Measurements from ENCODE around the gene OGFR. TPM values are rescaled to one million over a fixed set of nuclear protein-coding genes. Genes with fewer than 3 reads are reported as not detected.

The OGFR gene
- total RNA-seq, 1 experiment from 2014 or later = 78.9 TPM

DNA sequence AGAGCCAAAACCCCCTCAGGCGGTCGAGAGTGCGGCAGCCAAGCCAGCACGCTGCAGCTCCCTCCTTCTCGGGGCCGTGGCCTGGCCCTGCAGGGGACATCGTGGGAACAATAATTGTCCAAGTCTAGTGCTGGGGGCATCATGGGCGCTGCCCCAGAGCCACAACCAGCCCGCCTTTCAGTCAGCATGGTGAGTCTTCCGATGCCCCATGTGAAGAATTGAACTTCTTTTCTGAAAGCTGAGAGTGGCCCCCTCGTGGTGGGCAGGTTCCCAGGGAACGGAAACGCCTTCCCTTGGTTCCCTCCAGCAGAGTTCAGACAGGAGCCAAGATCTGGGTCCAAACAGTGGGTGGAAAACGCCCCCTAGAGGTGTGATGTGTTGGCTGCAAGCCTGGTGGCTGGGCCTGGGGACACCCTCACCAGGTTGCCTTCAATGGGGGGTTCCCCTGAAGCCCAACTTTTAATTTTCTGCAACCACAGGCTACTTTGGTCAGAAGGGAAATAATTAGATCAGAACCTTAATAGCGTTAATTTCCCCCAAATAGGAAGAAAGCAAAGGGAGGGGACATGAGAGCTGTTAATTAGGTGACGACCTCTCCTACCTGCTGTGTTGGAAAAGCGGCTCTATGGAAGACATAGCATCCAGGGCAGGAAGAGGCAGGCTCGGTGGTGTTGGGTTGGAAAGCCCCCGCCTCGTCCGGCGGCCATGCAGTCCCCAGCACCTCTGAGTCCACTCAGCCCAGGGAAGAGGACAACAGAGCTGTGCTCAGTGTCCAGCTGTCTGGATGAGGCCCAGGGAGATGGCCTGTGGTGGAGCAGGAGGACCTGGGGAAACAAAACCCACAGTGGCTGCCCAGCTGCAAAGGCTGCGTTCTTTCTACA lies 13.1 kb upstream of the OGFR start:
- no peaks in the 10 kb centered on the region for H3K9me2 ChIP-seq (replicated peaks; ENCODE audit: low read length)
- peak overlapping the region; percentile 38 for H3K9ac ChIP-seq (ENCODE audit: low read length)
- DNase-seq (peak; percentile 96), ATAC-seq (peak; percentile 29)
- peak overlapping the region; percentile 76 for H3K4me2 ChIP-seq (ENCODE audit: low read length)
- no peaks in the 10 kb centered on the region for H3F3A ChIP-seq (ENCODE audit: low read length, unreplicated experiment)
- no peaks in the 10 kb centered on the region for H3K9me3 ChIP-seq (ENCODE audit: low read length)
- H3K27me3 ChIP-seq (ENCODE audit: low read length) = no peaks in the 10 kb centered on the region
- POLR2A ChIA-PET (ENCODE audit: unreplicated experiment) = interaction anchor here (0.5 to 0.6 kb wide), 2 partner anchors 17 to 80 kb away, joined by 3 to 18 read pairs; no protein-coding TSS in a partner anchor
- H3K36me3 ChIP-seq (ENCODE audit: low read depth, low read length) = no peaks in the 10 kb centered on the region
- H2AFZ ChIP-seq (ENCODE audit: low read length) = peak overlapping the region; percentile 78
- TF ChIP-seq EZH2phosphoT487 (IDR thresholded peaks at IDR 0.05; ENCODE audit: borderline replicate concordance, low read length) (no peak), EZH2 (IDR thresholded peaks at IDR 0.05; ENCODE audit: low read length, unreplicated experiment) (no peak), CTCF (conservative IDR thresholded peaks at IDR 0.05; ENCODE audit: low read depth, low read length) (peak; percentile 99)
- H4K20me1 ChIP-seq (ENCODE audit: low read length) = no peaks in the 10 kb centered on the region
- no peak overlapping the region for H3K27ac ChIP-seq (ENCODE audit: low read length)
- peak overlapping the region; percentile 44; the same call in 1 of the 2 replicates for H3K4me3 ChIP-seq (ENCODE audit: low read length)
- H3K4me1 ChIP-seq (ENCODE audit: insufficient read depth, low read length) = peaks cover 27% of the 10 kb centered on the region
- H3K79me2 ChIP-seq (ENCODE audit: low read length) = no peaks in the 10 kb centered on the region
- intact Hi-C loops (cut with micrococcal nuclease) = loop anchor here (1.0 to 10.0 kb wide), 8 partner anchors 54 to 407 kb away; partner anchors contain the start of gene RPS21
- no TSS peak for BruUV-seq (replicated peaks)
- CTCF ChIA-PET = interaction anchor here (0.6 to 1.3 kb wide), 11 partner anchors 12 to 292 kb away, joined by 3 to 13 read pairs (median 3); no protein-coding TSS in a partner anchor

DNA sequence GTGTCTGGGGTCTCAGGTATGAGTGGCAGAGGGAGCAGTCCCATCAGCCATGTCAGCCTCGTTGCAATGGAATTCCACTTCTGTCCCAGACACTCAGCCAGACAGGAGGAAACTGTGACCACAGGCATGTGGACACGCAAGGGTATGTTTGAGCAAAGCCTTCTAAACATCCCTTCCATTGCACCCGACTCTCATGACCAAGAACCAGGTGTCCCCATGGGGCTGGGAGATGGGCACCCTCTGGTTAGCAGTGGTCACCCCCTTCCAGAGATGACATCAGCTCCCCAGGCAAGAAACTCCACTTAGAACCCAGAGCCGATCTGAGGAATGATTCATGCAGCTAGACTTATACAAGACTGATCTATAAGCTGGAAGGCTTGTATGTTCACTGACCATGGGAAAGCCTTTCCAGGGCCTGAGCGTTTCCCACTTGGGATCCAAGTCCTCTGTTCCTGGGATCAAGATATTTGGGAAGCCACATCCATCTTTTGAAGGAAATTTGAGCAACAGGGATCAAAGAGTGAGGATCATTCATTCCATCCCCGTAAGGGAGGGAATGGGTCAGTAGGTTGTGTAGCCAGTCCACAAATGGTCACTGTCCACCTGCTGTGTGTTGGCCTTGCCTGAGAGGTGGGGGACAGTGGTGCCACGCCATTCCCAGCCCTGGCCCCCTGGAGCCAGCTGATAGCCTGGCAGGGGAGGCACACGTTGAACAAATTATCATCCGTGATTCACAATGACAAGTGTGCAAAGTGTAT lies 12.3 kb upstream of the OGFR start:
- H3K4me2 ChIP-seq (ENCODE audit: low read length) = peak overlapping the region; percentile 76; the same call in 1 of the 2 replicates
- no peaks in the 10 kb centered on the region for H3F3A ChIP-seq (ENCODE audit: low read length, unreplicated experiment)
- H3K27ac ChIP-seq (ENCODE audit: low read length) = no peak overlapping the region
- DNase-seq (peak; percentile 54), ATAC-seq (no peak)
- no peaks in the 10 kb centered on the region for H3K27me3 ChIP-seq (ENCODE audit: low read length)
- no peak for TF ChIP-seq CTCF (conservative IDR thresholded peaks at IDR 0.05; ENCODE audit: low read depth, low read length)
- no peak for TF ChIP-seq EZH2 (IDR thresholded peaks at IDR 0.05; ENCODE audit: low read length, unreplicated experiment)
- TF ChIP-seq EZH2phosphoT487 (IDR thresholded peaks at IDR 0.05; ENCODE audit: borderline replicate concordance, low read length) = no peak
- peaks cover 5% of the 10 kb centered on the region for H3K79me2 ChIP-seq (ENCODE audit: low read length)
- intact Hi-C loops (cut with micrococcal nuclease) = loop anchor here (5.0 to 10.0 kb wide), 5 partner anchors 55 to 408 kb away; partner anchors contain the start of gene RPS21
- H2AFZ ChIP-seq (ENCODE audit: low read length) = peak overlapping the region; percentile 35; the same call in 1 of the 2 replicates
- H3K4me3 ChIP-seq (ENCODE audit: low read length) = no peak overlapping the region
- ChIA-PET CTCF (interaction anchor here (0.7 to 1.3 kb wide), 4 partner anchors 88 to 169 kb away, joined by 3 to 13 read pairs (median 6); no protein-coding TSS in a partner anchor), POLR2A (ENCODE audit: unreplicated experiment) (no interaction called here)
- H3K9me2 ChIP-seq (replicated peaks; ENCODE audit: low read length) = no peaks in the 10 kb centered on the region
- no peak overlapping the region for H3K9ac ChIP-seq (ENCODE audit: low read length)
- H3K9me3 ChIP-seq (ENCODE audit: low read length) = no peaks in the 10 kb centered on the region
- no TSS peak for BruUV-seq (replicated peaks)
- no peaks in the 10 kb centered on the region for H3K36me3 ChIP-seq (ENCODE audit: low read depth, low read length)
- 0 out of 2 replicates have a peak, but pooled peaks cover 4% of the 10 kb centered on the region for H4K20me1 ChIP-seq (ENCODE audit: low read length)
- H3K4me1 ChIP-seq (ENCODE audit: insufficient read depth, low read length) = peaks cover 31% of the 10 kb centered on the region

All from PC-3 (cell line).